HCT116 (cell line): ENCODE measurements around the gene EP400.

Experiments used
- SP1 ChIP-seq: IDR thresholded peaks from 2 replicates; pipeline ENCODE4 v1.6.1; 2012; ENCODE audit warnings: low read depth
- TCF7L2 ChIP-seq: IDR thresholded peaks from 2 replicates; pipeline ENCODE4 v1.7.0; 2011; ENCODE audit warnings: borderline replicate concordance, inconsistent platforms; ENCODE audit not compliant: insufficient read depth, insufficient read length; ENCODE audit errors: extremely low read depth
- TF ChIP-seq, protein P1 (sequence below), 3 experiments: fragments of 200-600 bp in 1 of 3; sonication (generic) in 1 of 3; IDR thresholded peaks in 2 of 3; conservative IDR thresholded peaks in 1 of 3; 2 replicates each; pipeline ENCODE4 v1.5.1; 2012 to 2017; ENCODE audit warnings: low read depth in 2 of 3, low read length in 2 of 3, antibody characterized with exemption in 1 of 3, borderline replicate concordance in 1 of 3, control low read depth in 1 of 3, mild to moderate bottlenecking in 1 of 3, mixed read lengths in 1 of 3, mixed run types in 1 of 3, moderate library complexity in 1 of 3; ENCODE audit not compliant: insufficient read depth in 1 of 3

- TF ChIP-seq, protein P1, sequence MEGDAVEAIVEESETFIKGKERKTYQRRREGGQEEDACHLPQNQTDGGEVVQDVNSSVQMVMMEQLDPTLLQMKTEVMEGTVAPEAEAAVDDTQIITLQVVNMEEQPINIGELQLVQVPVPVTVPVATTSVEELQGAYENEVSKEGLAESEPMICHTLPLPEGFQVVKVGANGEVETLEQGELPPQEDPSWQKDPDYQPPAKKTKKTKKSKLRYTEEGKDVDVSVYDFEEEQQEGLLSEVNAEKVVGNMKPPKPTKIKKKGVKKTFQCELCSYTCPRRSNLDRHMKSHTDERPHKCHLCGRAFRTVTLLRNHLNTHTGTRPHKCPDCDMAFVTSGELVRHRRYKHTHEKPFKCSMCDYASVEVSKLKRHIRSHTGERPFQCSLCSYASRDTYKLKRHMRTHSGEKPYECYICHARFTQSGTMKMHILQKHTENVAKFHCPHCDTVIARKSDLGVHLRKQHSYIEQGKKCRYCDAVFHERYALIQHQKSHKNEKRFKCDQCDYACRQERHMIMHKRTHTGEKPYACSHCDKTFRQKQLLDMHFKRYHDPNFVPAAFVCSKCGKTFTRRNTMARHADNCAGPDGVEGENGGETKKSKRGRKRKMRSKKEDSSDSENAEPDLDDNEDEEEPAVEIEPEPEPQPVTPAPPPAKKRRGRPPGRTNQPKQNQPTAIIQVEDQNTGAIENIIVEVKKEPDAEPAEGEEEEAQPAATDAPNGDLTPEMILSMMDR (IDR thresholded peaks at IDR 0.05 in 2 of 3, conservative IDR thresholded peaks at IDR 0.05 in 1 of 3; ENCODE audit: borderline replicate concordance in 1 of 3, insufficient read depth in 1 of 3, low read depth in 2 of 3, low read length in 2 of 3) = no peak
- TF ChIP-seq TCF7L2 (no peak), SP1 (no peak)
Observed at GRCh38 chr12:131916306-131917138, 33.2 kb upstream of the EP400 start.
